Head of caudate nucleus (tissue), 42 donors: ENCODE measurements around the gene CEP68.
A peak's percentile ranks its signal among the peaks of the same experiment; 100 is the strongest.
"Not testable (repeated sequence)": the region's sequence is repeated elsewhere in the genome, so short reads cannot be mapped to it uniquely, and the experiment has no call there.

Experiments
- DNase-seq, 42 donors: peaks; one replicate each; pipeline versions ENCODE4 v3.0.0 to v3.0.0-alpha.2; 2020 to 2021; ENCODE audit warnings: mixed read lengths in 7 of 42
- intact Hi-C: fragments of 100-400 bp; cut with DNase I; formaldehyde crosslinking; loops from one replicate; pipeline ENCODE4 v1.15.0; 2022

CEP68 gene

GRCh38 chr2:65027616-65028244 lies 28.5 kb upstream of the CEP68 start:
- intact Hi-C loops, result no loop called here
- DNase-seq, result peak in 5 of 42 donors; percentile 26 to 52 (median 39)

- intact Hi-C loops, result no loop called here
- DNase-seq, result no peak
These were observed 25.5 kb upstream of the CEP68 start for GRCh38 chr2:65030476-65031332.

GRCh38 chr2:65031341-65032018 lies 24.7 kb upstream of the CEP68 start:
- peak in 4 of 42 donors; percentile 18 to 42 (median 28) for DNase-seq
- intact Hi-C loops, result no loop called here

GRCh38 chr2:65032019-65032975 lies 23.9 kb upstream of the CEP68 start:
- intact Hi-C loops, result no loop called here
- DNase-seq, result no peak

DNA sequence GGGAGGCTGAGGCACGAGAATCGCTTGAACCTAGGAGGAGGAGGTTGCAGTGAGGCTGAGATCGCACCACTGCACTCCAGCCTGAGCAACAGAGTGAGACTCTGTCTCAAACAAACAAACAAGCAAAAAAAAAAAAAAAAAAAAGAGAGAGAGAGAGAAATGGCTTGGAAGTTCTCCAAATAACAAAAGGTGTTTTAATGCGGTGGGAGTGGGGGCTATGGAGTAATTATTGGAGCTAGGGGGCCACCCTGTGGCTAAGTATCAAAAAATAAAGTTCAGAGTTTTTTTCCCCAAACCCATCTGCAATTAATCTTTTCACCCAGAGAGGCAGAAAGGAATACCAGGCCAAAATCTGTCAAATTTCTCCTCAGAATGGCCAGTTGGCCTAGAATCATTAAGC lies 23.0 kb upstream of the CEP68 start:
- intact Hi-C loops, result no loop called here
- no peak for DNase-seq

GRCh38 chr2:65033667-65034066 lies 22.5 kb upstream of the CEP68 start:
- intact Hi-C loops, DNase-seq: not testable (repeated sequence)

GRCh38 chr2:65035351-65035943 lies 20.8 kb upstream of the CEP68 start:
- intact Hi-C loops, result no loop called here

DNA sequence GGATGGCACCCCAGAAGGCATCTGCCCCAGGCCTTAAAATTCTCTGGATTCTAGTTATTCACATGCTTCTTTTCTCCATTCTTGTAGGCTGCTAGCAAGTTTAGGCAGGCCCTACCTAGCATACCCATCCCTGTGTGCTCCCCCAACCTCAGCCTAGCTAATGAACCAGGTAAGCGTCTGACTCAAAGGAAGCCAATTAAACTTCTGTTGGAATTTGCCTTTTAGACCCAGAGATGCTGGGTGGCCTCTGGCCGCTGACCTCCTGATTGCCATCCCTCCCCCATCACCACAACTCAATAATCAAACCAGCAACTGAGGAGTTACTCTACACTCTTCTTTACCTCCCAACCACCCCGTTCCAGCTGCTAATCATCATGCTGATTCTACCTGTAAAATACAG lies 19.0 kb upstream of the CEP68 start:
- intact Hi-C loops, result no loop called here
- no peak for DNase-seq

More at GRCh38 chr2:65035351-65035943, 20.8 kb upstream of the CEP68 start:
- no peak for DNase-seq

DNA sequence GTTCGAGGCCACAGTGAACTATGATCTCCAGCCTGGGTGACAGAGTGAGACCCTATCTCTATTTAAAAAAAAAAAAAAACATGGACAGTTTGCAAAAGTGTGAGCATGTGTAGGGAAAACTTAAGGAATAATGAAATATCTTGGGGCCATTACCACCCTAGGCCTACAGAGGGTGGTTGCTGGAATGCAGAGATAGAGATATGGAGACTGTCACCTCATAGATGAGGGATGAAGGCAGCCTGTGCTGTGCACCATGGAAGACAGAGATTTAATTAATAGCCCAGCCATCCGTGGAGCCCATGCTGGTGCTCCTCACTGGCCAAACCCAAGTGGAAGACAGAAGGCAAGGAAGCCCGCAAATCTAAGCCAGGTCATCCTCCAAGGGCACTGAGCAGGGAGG lies 16.6 kb upstream of the CEP68 start:
- DNase-seq, result no peak
- intact Hi-C loops, result loop anchor here (2.0 kb wide), 1 partner anchor 123 kb away; no protein-coding TSS in a partner anchor

DNA sequence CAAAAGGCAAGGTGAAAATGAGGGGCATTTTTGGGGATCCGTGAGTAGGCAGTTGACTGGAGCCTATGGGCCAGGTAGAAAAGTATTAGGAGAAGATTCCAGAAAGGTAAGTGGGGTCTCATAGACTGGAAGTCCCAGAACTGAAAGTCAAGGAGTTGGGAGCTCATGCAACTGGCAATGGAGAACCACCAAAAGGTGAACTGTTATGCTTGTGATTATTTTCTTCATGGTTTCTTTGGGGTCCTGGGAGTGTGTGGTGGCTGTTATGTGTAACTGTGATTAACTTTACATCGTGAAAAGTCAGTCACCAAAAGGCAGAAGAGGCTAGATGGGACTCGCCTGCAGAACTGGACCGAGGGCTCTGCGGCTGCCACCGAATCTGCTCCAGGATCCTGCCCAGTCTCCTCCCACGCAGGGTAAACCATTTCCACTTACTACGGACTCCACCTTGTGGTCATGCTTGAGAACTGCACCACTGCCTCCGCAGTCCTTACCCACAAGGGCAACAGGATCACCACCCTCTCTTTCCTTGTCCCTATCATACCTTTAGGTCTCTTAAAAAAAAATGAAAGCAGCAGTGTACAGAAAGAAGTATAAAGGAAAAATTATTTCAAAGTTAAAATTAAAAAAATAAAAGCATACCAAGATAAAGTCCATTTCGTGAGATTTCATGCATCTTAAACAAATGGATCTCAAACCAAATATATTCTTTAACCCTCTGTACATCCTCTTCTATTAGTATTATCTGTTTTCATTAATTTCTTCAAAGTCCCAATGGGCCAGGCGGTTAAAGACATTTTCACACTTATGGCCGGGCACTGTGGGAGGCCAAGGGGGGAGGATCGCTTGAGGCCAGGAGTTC lies 15.6 kb upstream of the CEP68 start:
- intact Hi-C loops, result loop anchor here (2.0 kb wide), 1 partner anchor 124 kb away; no protein-coding TSS in a partner anchor
- peak; percentile 73 to 96 (median 89) for DNase-seq

- no peak for DNase-seq
- intact Hi-C loops, result no loop called here
These were observed 13.2 kb upstream of the CEP68 start for GRCh38 chr2:65043001-65043400.

GRCh38 chr2:65044097-65044735 lies 12.0 kb upstream of the CEP68 start:
- DNase-seq, result no peak
- intact Hi-C loops, result no loop called here

DNA sequence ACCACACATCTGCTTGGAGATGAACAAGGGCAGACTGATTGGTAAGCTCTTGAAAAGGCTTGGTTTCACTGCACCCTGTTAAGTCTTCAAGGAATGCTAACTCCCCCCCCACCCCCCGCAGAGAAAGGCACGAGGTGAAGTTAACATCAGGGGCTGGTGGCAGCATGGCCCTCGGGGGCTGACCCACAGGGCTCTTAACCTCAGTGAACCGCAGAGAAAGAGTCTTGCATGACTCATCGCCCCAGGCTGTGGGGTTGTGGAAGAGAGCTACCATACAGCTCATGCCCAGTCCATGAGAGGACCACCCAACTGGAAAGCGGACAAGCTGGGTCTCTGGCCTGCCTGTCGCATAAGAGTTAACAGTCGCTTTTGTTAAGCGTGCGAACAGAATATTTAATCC lies 10.6 kb upstream of the CEP68 start:
- no peak for DNase-seq

DNA sequence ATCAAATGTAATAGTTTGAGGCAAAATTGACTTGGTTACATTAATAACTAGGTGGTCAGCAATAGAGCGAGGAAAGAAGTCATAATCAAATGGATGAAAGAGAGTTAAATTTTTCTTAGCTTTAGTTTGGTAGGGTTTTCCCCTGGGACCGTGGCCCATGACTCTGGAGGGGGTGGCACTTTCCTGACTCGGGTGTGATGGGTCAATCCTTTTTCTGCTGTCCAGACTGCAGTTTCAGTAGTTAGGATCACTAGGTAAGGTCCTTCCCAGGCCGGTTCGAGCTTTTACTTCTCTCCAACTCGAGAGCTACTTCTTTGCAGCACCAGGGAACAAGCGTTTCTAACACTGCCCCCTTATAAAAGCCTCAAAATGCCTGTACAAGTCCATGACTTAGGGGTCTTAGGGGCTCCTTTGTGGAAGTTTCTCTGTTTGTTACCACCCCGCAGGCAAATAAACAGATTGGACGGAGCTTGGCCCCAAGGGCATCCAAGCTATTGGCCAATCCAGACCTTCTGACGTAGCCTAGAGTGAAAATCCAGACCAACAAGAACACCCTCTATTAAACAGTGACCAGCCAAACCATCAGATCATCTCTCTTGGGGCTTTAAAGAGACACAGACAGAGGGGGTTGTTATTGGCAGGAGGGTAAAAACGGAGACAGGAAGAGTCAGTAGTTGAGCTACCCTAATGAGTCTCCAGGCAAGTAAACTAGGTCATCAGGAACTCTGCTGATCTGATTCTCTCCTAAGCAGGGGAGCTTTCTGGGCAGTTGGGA lies 9.4 kb upstream of the CEP68 start:
- no peak for DNase-seq
- intact Hi-C loops, result no loop called here

More for the DNA sequence above, 10.6 kb upstream of the CEP68 start:
- intact Hi-C loops, result no loop called here

DNA sequence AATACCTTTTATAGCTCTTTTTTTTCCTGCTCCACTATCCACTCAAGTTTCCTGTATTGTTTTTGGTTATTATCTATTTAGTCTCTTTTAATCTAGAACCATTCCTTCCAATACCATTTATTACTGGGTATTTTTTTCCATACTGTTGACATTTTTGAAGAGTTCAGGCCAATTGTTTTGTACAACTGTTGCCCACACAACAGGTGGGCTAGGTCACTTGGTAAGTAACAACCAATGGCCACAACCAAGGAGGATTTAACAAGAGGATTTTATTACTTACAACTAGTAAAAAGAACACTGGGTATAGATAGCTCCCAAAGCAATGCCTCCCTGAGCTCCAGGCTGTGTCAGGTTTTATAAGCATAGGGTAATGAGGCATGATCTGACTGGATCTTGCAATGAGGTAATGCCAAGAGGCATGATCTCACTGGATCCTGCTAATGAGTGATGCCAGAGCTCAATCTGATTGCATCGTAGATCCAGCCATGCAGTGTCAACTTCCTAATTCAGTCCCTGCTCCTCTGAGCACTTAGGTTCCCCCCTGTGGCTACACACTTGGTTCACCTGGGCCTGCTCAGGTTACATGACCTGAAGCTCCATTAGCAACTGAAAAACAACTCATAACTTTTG lies 7.1 kb upstream of the CEP68 start:
- DNase-seq, result no peak

DNA sequence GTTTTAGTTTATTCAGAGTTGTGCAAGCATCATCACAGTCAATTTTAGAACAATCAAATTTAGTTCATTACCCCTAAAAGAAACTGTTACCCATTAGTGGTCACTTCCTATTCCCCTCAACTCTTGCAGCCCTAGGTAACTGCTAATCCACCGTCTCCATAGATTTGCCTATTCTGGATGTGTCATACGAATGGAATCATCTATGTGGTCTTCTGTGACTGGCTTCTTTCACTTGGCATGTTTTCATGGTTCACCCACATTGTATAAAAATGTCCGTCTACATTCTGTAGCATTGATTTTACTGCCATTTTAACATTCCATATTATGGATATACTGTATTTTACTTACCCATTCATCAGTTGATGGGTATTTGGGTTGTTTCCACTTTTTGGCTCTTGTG lies 5.3 kb upstream of the CEP68 start:
- DNase-seq, result no peak
- intact Hi-C loops, result loop anchor here (10.0 kb wide), 2 partner anchors 56 to 174 kb away; partner anchors contain the start of gene ACTR2

More for the DNA sequence above, 7.1 kb upstream of the CEP68 start:
- intact Hi-C loops, result no loop called here
